Mesendoderm (in vitro differentiated cells): ENCODE data around the gene ZDHHC22.

ENCODE experiments used
- DNase-seq: peaks from one replicate; pipeline ENCODE4 v3.0.0; 2013
- H2AK5ac ChIP-seq: 2 replicates; pipeline ENCODE4 v1.6.1; 2013; ENCODE audit warnings: low read length, inconsistent platforms
- H2BK120ac ChIP-seq: 2 replicates; pipeline ENCODE4 v1.6.1; 2013; ENCODE audit warnings: low read depth, mild to moderate bottlenecking, low read length, moderate library complexity, mixed read lengths
- H2BK15ac ChIP-seq: replicated peaks from 2 replicates; pipeline ENCODE4 v1.6.1; 2013; ENCODE audit warnings: low read depth, mild to moderate bottlenecking, moderate library complexity
- H2BK5ac ChIP-seq: 2 replicates; pipeline ENCODE4 v1.6.1; 2013; ENCODE audit warnings: low read length, inconsistent platforms
- H3K18ac ChIP-seq: 2 replicates; pipeline ENCODE4 v1.6.1; 2013; ENCODE audit warnings: mild to moderate bottlenecking, low read length, mixed read lengths
- H3K23ac ChIP-seq: one replicate; pipeline ENCODE4 v1.6.1; 2013; ENCODE audit warnings: low read length
- H3K27ac ChIP-seq: 2 replicates; pipeline ENCODE4 v1.5.1; 2013; ENCODE audit warnings: low read depth, mild to moderate bottlenecking, inconsistent platforms, low read length, moderate library complexity
- H3K27me3 ChIP-seq: 2 replicates; pipeline ENCODE4 v1.6.1; 2013; ENCODE audit warnings: low read length, control low read depth, mild to moderate bottlenecking, inconsistent platforms; ENCODE audit not compliant: insufficient read depth, poor library complexity
- H3K36me3 ChIP-seq: 2 replicates; pipeline ENCODE4 v1.6.1; 2013; ENCODE audit warnings: low read length, inconsistent platforms; ENCODE audit not compliant: control insufficient read depth, insufficient read depth
- H3K4ac ChIP-seq: one replicate; pipeline ENCODE4 v1.6.1; 2013; ENCODE audit warnings: low read depth, mild to moderate bottlenecking, low read length, moderate library complexity
- H3K4me1 ChIP-seq: 2 replicates; pipeline ENCODE4 v1.6.1; 2013; ENCODE audit warnings: low read depth, low read length, inconsistent platforms; ENCODE audit not compliant: control insufficient read depth
- H3K4me2 ChIP-seq: 2 replicates; pipeline ENCODE4 v1.6.1; 2013; ENCODE audit warnings: low read length
- H3K4me3 ChIP-seq: 2 replicates; pipeline ENCODE4 v1.5.1; 2013; ENCODE audit warnings: mild to moderate bottlenecking, low read length
- H3K56ac ChIP-seq: one replicate; pipeline ENCODE4 v1.6.1; 2013; ENCODE audit warnings: low read length
- H3K79me1 ChIP-seq: 2 replicates; pipeline ENCODE4 v1.6.1; 2013; ENCODE audit warnings: low read length, inconsistent platforms
- H3K79me2 ChIP-seq: 2 replicates; pipeline ENCODE4 v1.6.1; 2013; ENCODE audit warnings: mild to moderate bottlenecking, low read length; ENCODE audit not compliant: control insufficient read depth, insufficient read depth
- H3K9ac ChIP-seq: 2 replicates; pipeline ENCODE4 v1.6.1; 2013; ENCODE audit warnings: low read length, inconsistent platforms
- H4K5ac ChIP-seq: one replicate; pipeline ENCODE4 v1.6.1; 2013; ENCODE audit warnings: low read length
- H4K8ac ChIP-seq: one replicate; pipeline ENCODE4 v1.6.1; 2013; ENCODE audit warnings: low read depth, mild to moderate bottlenecking, control low read depth, low read length, moderate library complexity
- WGBS: extraction: QIAGEN DNeasy Blood & Tissue Kit; methylation state at CpG from one replicate; pipeline ENCODE4 v1.1.7; 2013; ENCODE audit warnings: low lambda C conversion rate, missing lambda C conversion rate; ENCODE audit not compliant: insufficient coverage; ENCODE audit errors: extremely low coverage; 5-methylcytosine and 5-hydroxymethylcytosine counted together

The ZDHHC22 gene

GRCh38 chr14:77123381-77124325 lies 17.9 kb downstream of the ZDHHC22 start:
- H2BK120ac ChIP-seq: no peak overlapping the region
- H3K18ac ChIP-seq: no peak overlapping the region
- no peak overlapping the region for H4K8ac ChIP-seq
- H3K4ac ChIP-seq: no peak overlapping the region
- no peak overlapping the region for H4K5ac ChIP-seq
- no CpG with 5 or more reads among the region's 9 CpGs for WGBS
- H3K36me3 ChIP-seq: no peaks in the 10 kb centered on the region
- no peak overlapping the region for H3K23ac ChIP-seq
- no peaks in the 10 kb centered on the region for H3K27me3 ChIP-seq
- H3K4me1 ChIP-seq: peaks cover 5% of the 10 kb centered on the region
- H3K79me1 ChIP-seq: no peaks in the 10 kb centered on the region
- no peak overlapping the region for H2BK5ac ChIP-seq
- H3K56ac ChIP-seq: peak overlapping the region; percentile 97
- no peak overlapping the region for H2BK15ac ChIP-seq
- H2AK5ac ChIP-seq: no peak overlapping the region
- H3K4me2 ChIP-seq: no peak overlapping the region
- no peaks in the 10 kb centered on the region for H3K79me2 ChIP-seq
- no peak overlapping the region for H3K9ac ChIP-seq
- DNase-seq: peak; percentile 64
- no peak overlapping the region for H3K27ac ChIP-seq
- no peak overlapping the region for H3K4me3 ChIP-seq

DNA sequence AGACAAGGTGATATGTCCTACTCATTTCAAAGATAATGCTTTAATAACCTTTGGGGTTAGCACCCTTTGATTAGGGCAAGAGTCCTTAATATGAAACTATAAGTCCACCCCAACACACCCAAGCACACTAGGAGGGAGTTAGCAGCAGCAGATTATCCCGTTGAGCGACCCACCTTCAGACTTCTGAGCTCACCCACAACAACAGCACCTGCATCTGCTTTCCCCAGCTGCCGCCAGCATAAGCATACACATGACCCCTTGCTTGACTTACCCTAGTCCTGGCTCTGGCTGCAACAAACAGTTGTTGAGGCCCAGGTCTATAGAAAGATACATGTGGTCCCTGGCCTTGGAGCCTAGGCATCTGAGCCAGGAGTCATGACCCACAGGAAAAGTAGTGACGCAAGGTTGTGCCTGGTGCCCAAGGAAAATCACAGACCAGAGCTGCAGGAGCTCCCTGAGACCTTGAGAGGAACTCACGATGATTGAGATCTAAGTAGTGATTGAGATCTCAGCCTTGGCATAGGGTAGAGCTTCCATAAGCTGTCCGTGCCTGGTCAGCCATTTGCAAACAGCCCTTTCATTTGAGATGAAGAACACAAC lies 19.0 kb downstream of the ZDHHC22 start:
- no peak for DNase-seq
- Histone ChIP-seq H3K4me3 (no peak overlapping the region), H3K56ac (no peak overlapping the region), H3K4ac (no peak overlapping the region), H2BK15ac (no peak overlapping the region), H3K4me2 (no peak overlapping the region), H3K23ac (no peak overlapping the region), H2BK120ac (no peak overlapping the region), H3K9ac (no peak overlapping the region), H2AK5ac (no peak overlapping the region), H3K27me3 (no peaks in the 10 kb centered on the region), H4K8ac (no peak overlapping the region), H3K79me1 (no peaks in the 10 kb centered on the region), H3K79me2 (no peaks in the 10 kb centered on the region), H3K18ac (no peak overlapping the region), H3K27ac (no peak overlapping the region), H3K36me3 (no peaks in the 10 kb centered on the region), H3K4me1 (peaks cover 5% of the 10 kb centered on the region), H4K5ac (no peak overlapping the region), H2BK5ac (no peak overlapping the region)
- no CpG with 5 or more reads among the region's 6 CpGs for WGBS

DNA sequence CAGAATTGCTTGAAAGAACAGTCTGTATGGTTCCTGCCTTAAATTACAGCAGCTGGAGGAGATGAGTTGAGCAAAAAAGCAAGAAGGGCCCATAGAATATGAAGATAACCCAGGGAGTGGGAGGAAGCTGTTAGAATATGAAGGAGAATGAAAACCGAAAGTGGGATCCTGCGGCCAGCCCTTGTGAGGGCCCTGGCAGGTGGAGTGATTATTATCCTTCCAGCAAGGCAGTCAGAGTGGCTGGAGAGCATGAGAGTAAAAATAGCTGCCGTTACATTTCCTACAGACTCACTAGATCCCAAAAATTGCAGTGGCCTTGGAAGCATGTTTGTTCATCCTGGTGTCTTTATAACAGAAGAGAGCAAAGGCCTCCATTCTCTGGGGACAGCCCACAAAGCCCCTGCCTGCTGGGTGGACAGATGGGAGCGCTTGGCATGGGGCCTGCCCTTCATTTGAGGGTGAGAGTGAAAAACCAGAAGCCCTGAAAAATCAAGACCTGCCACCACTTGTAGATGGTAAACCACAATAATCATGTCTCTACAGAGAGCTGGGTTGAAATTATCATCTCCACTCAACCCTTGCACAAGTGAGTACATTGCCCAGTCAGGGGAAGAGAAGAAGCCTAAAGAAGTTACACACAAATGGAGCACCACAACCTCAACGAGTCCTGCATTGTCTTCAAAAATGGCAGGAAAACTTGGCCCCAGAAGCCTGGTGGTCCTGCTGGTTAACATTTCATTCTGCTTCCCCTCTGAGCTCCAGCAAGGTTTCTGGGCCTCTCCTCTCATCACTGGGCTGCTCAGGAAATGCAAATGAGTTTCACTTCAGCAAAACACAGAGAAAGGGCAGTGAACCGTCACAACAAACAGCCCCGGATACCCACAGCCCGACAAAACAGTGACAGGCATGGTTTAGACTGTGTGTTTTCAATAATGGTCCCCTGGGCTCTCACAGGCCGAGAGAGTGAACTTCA lies 20.5 kb downstream of the ZDHHC22 start:
- H3K4me2 ChIP-seq: no peak overlapping the region
- H3K79me1 ChIP-seq: no peaks in the 10 kb centered on the region
- H2BK15ac ChIP-seq: no peak overlapping the region
- no peak overlapping the region for H3K9ac ChIP-seq
- WGBS: no CpG with 5 or more reads among the region's 9 CpGs
- H3K18ac ChIP-seq: no peak overlapping the region
- H4K5ac ChIP-seq: no peak overlapping the region
- no peak overlapping the region for H3K4ac ChIP-seq
- no peak for DNase-seq
- no peaks in the 10 kb centered on the region for H3K36me3 ChIP-seq
- no peak overlapping the region for H4K8ac ChIP-seq
- H3K4me1 ChIP-seq: peaks cover 5% of the 10 kb centered on the region
- H3K23ac ChIP-seq: no peak overlapping the region
- H3K79me2 ChIP-seq: no peaks in the 10 kb centered on the region
- H3K27me3 ChIP-seq: no peaks in the 10 kb centered on the region
- no peak overlapping the region for H3K56ac ChIP-seq
- no peak overlapping the region for H2AK5ac ChIP-seq
- no peak overlapping the region for H2BK120ac ChIP-seq
- no peak overlapping the region for H2BK5ac ChIP-seq
- H3K27ac ChIP-seq: no peak overlapping the region
- H3K4me3 ChIP-seq: no peak overlapping the region

- H3K79me1 ChIP-seq: no peaks in the 10 kb centered on the region
- no CpG with 5 or more reads among the region's 7 CpGs for WGBS
Measured at GRCh38 chr14:77119851-77120250, 21.7 kb downstream of the ZDHHC22 start.

GRCh38 chr14:77116172-77116817 lies 25.3 kb downstream of the ZDHHC22 start:
- Histone ChIP-seq H3K56ac (no peak overlapping the region), H4K5ac (no peak overlapping the region), H2BK120ac (no peak overlapping the region), H3K4me1 (no peaks in the 10 kb centered on the region), H3K27ac (no peak overlapping the region), H3K4me3 (no peak overlapping the region), H3K79me1 (no peaks in the 10 kb centered on the region), H3K4me2 (no peak overlapping the region), H2AK5ac (no peak overlapping the region), H2BK5ac (no peak overlapping the region), H2BK15ac (no peak overlapping the region), H3K18ac (no peak overlapping the region), H3K4ac (no peak overlapping the region), H3K23ac (no peak overlapping the region), H3K27me3 (no peaks in the 10 kb centered on the region), H4K8ac (no peak overlapping the region), H3K36me3 (peaks cover 4% of the 10 kb centered on the region), H3K79me2 (no peaks in the 10 kb centered on the region), H3K9ac (no peak overlapping the region)
- no CpG with 5 or more reads among the region's 2 CpGs for WGBS
- no peak for DNase-seq

More at GRCh38 chr14:77119851-77120250, 21.7 kb downstream of the ZDHHC22 start:
- Histone ChIP-seq H3K27me3 (no peaks in the 10 kb centered on the region), H3K23ac (no peak overlapping the region), H3K4me3 (no peak overlapping the region), H3K4ac (no peak overlapping the region), H2BK120ac (no peak overlapping the region), H3K4me1 (peaks cover 5% of the 10 kb centered on the region), H4K5ac (no peak overlapping the region), H2AK5ac (no peak overlapping the region), H4K8ac (no peak overlapping the region), H2BK5ac (no peak overlapping the region), H3K4me2 (no peak overlapping the region), H3K79me2 (no peaks in the 10 kb centered on the region), H3K9ac (no peak overlapping the region), H3K56ac (no peak overlapping the region), H3K36me3 (no peaks in the 10 kb centered on the region), H3K27ac (no peak overlapping the region), H3K18ac (no peak overlapping the region), H2BK15ac (no peak overlapping the region)
- no peak for DNase-seq
